Psoas muscle (tissue), 8 donors: Measurements from ENCODE around the gene SORT1. TPM values are rescaled to one million over a fixed set of nuclear protein-coding genes. Genes with fewer than 3 reads are reported as not detected.

ENCODE experiments used
- ATAC-seq, 4 donors: fragments of 200-7000 bp; cut with Tn5 transposase; one replicate each; pipeline ENCODE4 v1.9.1; 2020; ENCODE audit warnings: moderate library complexity in 3 of 4, mild to moderate bottlenecking in 2 of 4
- DNase-seq, 2 donors: peaks; one replicate each; pipeline ENCODE4 v3.0.0-alpha.2; 2020
- H3K27ac ChIP-seq: fragments of 200-600 bp; one replicate; pipeline ENCODE4 v1.8.0; 2022
- H3K27me3 ChIP-seq, 3 donors: fragments of 200-600 bp in 1 of 3; one replicate each; pipeline versions ENCODE4 v1.6.1 to v1.8.0; 2013 to 2022; ENCODE audit warnings: low read length in 2 of 3, mild to moderate bottlenecking in 2 of 3, moderate library complexity in 1 of 3; ENCODE audit not compliant: insufficient read depth in 3 of 3
- H3K36me3 ChIP-seq, 2 donors: fragments of 200-600 bp in 1 of 2; one replicate each; pipeline versions ENCODE4 v1.6.1 to v1.8.0; 2013 to 2022; ENCODE audit warnings: low read depth in 1 of 2, mild to moderate bottlenecking in 1 of 2, moderate library complexity in 1 of 2; ENCODE audit not compliant: insufficient read depth in 1 of 2
- H3K4me1 ChIP-seq: fragments of 200-600 bp; one replicate; pipeline ENCODE4 v1.8.0; 2022
- H3K4me3 ChIP-seq: fragments of 200-600 bp; one replicate; pipeline ENCODE4 v1.8.0; 2022; ENCODE audit warnings: mild to moderate bottlenecking
- H3K9me3 ChIP-seq: fragments of 200-600 bp; one replicate; pipeline ENCODE4 v1.8.0; 2022
- WGBS, 3 donors: extraction: QIAGEN DNeasy Blood & Tissue Kit; methylation state at CpG; one replicate each; pipeline versions ENCODE4 v1.1.6 to v1.1.7; 2013; 5-methylcytosine and 5-hydroxymethylcytosine counted together
- intact Hi-C, 2 donors: fragments of 100-400 bp; cut with DNase I; formaldehyde crosslinking; loops; one replicate each; pipeline versions ENCODE4 v1.11.0 to v1.14.2; 2022
- polyA plus RNA-seq, 3 donors: library from polyadenylated mRNA; stranded (reverse); fragments of 200-250 nt; gene quantifications; one replicate each; pipeline ENCODE4 v1.2.3, GENCODE V29; 2013
- total RNA-seq, 4 donors: library from RNA; stranded (reverse); fragmentation: NEBNext Ultra II Directional in 2 of 4; extraction: Animal tissue kit (Norgen Biotek cat#: 25700) in 2 of 4; gene quantifications; one replicate each; pipeline versions ENCODE4 v1.2.1 to v1.2.4, GENCODE V29; 2021 to 2023
- TF ChIP-seq, protein P1 (sequence below): fragments of 200-600 bp; IDR thresholded peaks from one replicate; pipeline ENCODE4 v1.8.0; 2022; ENCODE audit warnings: antibody characterized with exemption
- donor health status: healthy with polysubstance abuse.
- donor health status: DM: no; HTN: no; CAD: no; lungs with moderate emphysema.
- donor health status: Bipolar disorder and iron deficiency.
- donor health status: healthy.
- donor health status: DM: yes; HTN: yes; CAD: no.
- donor health status: DM: no; HTN: no; CAD: no.
- donor health status: DM: no; HTN: no; CAD: no.
- donor health status: DM: yes; HTN: yes; CAD: no.

The SORT1 gene
- total and polyA plus RNA-seq, 7 donors: 15.8 to 363 (median 131) TPM

DNA sequence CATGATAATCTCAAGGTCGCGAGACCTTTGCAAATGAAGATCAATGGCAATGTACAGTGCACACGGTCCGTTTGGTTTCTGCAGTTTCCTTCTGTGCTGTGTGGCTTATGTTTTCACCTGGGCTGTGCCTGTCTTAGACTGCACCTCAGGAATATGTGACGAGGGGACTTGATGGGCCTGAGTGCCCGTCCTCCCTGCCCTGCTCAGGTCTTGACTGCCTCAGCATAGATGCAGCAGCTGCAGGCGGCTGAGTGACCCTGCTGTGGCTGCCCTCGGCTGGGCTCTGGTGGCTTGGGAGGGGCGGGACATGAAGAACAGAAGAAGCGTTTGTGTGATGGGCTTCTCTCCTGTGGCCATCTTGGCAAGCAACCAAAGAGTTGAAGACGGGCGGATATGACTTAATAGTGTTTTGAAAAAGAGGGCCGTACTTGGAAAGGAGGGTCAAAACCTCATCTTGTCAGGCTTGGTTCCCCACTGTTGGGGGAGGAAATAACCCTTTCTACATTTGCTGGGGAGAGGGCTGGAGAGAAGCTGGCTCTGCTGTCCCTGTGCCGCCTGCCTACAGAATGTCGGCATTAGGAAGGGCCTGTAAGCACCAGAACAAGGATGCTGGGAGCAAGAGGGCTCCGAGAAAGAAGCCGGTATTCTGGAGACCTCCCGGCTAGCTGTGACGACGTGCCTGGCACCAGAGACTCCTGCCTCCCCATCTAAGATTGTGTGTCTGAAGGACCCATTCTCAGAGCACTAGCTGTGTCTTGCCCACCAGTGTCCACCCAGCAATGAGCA, 98.0 kb downstream of the SORT1 start:
- Histone ChIP-seq H3K27ac (peak overlapping the region; percentile 61), H3K4me1 (peaks cover 13% of the 10 kb centered on the region), H3K36me3 (no peaks in the 10 kb centered on the region), H3K4me3 (no peak overlapping the region), H3K9me3 (no peaks in the 10 kb centered on the region), H3K27me3 (no peaks in the 10 kb centered on the region)
- intact Hi-C loops: loop anchor here in 1 of 2 donors (2.0 to 10.0 kb wide), 2 partner anchors 15 to 55 kb away; no protein-coding TSS in a partner anchor
- TF ChIP-seq, protein P1, sequence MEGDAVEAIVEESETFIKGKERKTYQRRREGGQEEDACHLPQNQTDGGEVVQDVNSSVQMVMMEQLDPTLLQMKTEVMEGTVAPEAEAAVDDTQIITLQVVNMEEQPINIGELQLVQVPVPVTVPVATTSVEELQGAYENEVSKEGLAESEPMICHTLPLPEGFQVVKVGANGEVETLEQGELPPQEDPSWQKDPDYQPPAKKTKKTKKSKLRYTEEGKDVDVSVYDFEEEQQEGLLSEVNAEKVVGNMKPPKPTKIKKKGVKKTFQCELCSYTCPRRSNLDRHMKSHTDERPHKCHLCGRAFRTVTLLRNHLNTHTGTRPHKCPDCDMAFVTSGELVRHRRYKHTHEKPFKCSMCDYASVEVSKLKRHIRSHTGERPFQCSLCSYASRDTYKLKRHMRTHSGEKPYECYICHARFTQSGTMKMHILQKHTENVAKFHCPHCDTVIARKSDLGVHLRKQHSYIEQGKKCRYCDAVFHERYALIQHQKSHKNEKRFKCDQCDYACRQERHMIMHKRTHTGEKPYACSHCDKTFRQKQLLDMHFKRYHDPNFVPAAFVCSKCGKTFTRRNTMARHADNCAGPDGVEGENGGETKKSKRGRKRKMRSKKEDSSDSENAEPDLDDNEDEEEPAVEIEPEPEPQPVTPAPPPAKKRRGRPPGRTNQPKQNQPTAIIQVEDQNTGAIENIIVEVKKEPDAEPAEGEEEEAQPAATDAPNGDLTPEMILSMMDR: no peak
- peak; percentile 40 to 74 for DNase-seq
- peak in 3 of 4 donors; percentile 13 to 35 (median 33) for ATAC-seq
- 40 to 57% (median 46%) methylated on average over 20 of the region's 20 CpGs for WGBS, 3 donors

- Histone ChIP-seq H3K27me3 (no peaks in the 10 kb centered on the region), H3K4me1 (peaks cover 13% of the 10 kb centered on the region), H3K9me3 (no peaks in the 10 kb centered on the region), H3K4me3 (no peak overlapping the region), H3K36me3 (no peaks in the 10 kb centered on the region), H3K27ac (peak overlapping the region; percentile 61)
- TF ChIP-seq, protein P1: no peak
- intact Hi-C loops: loop anchor here in 1 of 2 donors (2.0 to 10.0 kb wide), 2 partner anchors 16 to 56 kb away; no protein-coding TSS in a partner anchor
- DNase-seq: peak; percentile 48 to 63
- 18 to 25% (median 23%) methylated on average over 11 of the region's 11 CpGs for WGBS, 3 donors
- peak; percentile 27 to 59 (median 40) for ATAC-seq
These were observed 98.8 kb downstream of the SORT1 start for GRCh38 chr1:109298666-109299557.

DNA sequence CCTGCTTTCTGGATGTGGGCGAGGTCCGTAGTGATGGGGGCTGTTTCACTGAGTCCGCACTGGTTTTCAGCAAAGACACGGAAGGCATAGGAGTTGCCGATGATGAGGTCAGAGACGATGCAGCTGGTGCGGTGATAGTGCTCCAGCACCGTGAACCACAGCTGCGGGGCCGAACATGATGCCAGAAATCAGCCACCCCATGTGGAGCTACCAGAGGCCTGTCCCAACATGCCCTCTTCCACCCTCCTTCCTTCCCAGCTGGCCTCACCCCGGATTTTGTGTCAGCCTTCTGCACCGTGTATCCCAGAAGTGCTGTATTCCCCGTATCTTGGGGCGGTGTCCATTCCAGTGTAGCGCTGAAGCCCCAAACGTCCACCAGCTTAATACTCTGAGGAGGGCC, 100.9 kb downstream of the SORT1 start:
- WGBS, 3 donors: 50 to 67% (median 51%) methylated on average over 16 of the region's 16 CpGs
- no peak for ATAC-seq
- Histone ChIP-seq H3K36me3 (no peaks in the 10 kb centered on the region), H3K9me3 (no peaks in the 10 kb centered on the region), H3K27ac (no peak overlapping the region), H3K4me3 (no peak overlapping the region), H3K4me1 (peaks cover 13% of the 10 kb centered on the region), H3K27me3 (no peaks in the 10 kb centered on the region)
- DNase-seq: no peak
- TF ChIP-seq, protein P1: no peak
- intact Hi-C loops: loop anchor here in 1 of 2 donors (10.0 kb wide), 1 partner anchor 58 kb away; no protein-coding TSS in a partner anchor

DNA sequence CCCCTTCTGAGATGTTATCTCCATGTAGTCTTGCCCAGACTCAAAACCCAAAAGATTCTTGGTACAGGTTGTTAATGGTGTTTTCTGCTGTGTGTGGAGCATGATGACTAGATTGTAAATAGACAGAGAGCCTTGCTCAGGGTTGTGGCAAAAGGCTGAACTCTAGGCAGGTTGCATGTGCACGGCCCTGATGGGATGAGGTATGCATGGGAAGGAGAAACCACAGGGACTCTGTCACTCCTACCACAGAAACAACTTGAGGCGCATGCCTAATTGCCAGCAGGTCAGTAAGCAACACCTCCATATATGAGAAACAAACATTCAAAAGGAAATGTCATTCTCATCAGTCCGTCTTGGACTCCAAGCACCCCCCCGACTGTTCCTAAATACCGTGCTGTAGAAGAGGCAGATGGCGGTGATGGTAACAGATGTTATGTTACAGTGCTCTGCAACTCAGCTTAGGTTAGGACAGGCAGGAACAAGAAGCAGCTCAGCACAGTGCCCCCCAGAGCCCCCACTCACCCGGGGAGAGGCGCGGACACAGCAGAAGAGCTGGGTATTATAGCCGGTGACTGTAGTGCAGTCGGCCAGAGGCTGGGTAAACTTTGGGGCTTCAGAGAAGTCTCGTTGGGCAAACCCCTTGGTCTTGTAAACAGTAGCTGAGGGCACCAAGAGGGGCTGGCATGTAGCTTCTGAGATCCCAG, 101.9 kb downstream of the SORT1 start:
- intact Hi-C loops: loop anchor here in 1 of 2 donors (10.0 kb wide), 1 partner anchor 59 kb away; no protein-coding TSS in a partner anchor
- DNase-seq (no peak), ATAC-seq (no peak)
- TF ChIP-seq, protein P1: no peak
- Histone ChIP-seq H3K27ac (no peak overlapping the region), H3K9me3 (no peaks in the 10 kb centered on the region), H3K27me3 (no peaks in the 10 kb centered on the region), H3K36me3 (no peaks in the 10 kb centered on the region), H3K4me3 (no peak overlapping the region), H3K4me1 (peaks cover 13% of the 10 kb centered on the region)
- 68 to 76% (median 76%) methylated on average over 12 of the region's 12 CpGs for WGBS, 3 donors
